ENCODE results near the gene AIPL1.

Gene AIPL1

DNA sequence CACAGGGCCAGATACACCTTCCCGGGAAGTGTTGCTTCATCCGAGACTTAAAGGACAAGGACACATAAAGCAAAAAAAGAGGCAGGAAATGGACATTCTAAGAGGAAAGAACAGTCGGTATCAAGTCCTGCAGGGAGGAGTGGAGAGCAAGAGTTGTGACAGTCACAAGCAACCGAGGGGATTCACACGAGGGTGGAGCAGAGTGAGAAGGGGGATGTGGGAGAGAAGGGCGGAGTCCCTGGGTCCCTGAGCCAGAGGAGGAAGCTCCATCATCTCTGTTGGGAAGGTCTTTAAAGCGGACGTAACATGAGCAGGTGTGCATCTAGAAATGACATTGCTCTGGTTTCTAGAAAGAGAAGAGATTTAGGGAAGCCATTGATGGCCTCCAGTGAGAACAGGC lies 47.1 kb downstream of the AIPL1 start:
- no peaks in the 10 kb centered on the region for H3K36me3 ChIP-seq
- H3K27me3 ChIP-seq = peaks cover 0 to 8% of the 10 kb centered on the region in 2 donors
- no peaks in the 10 kb centered on the region for H3K4me1 ChIP-seq
- H3K9me3 ChIP-seq = peaks cover 0 to 4% (median 0%) of the 10 kb centered on the region in 3 donors
- no peak overlapping the region for H3K4me3 ChIP-seq
- DNase-seq = peak in 1 of 2 donors; percentile 15
- no peak overlapping the region for H3K27ac ChIP-seq
- intact Hi-C loops (cut with DNase I; ENCODE audit: low total_unique reads) = no loop called here
- TF ChIP-seq, protein P1, sequence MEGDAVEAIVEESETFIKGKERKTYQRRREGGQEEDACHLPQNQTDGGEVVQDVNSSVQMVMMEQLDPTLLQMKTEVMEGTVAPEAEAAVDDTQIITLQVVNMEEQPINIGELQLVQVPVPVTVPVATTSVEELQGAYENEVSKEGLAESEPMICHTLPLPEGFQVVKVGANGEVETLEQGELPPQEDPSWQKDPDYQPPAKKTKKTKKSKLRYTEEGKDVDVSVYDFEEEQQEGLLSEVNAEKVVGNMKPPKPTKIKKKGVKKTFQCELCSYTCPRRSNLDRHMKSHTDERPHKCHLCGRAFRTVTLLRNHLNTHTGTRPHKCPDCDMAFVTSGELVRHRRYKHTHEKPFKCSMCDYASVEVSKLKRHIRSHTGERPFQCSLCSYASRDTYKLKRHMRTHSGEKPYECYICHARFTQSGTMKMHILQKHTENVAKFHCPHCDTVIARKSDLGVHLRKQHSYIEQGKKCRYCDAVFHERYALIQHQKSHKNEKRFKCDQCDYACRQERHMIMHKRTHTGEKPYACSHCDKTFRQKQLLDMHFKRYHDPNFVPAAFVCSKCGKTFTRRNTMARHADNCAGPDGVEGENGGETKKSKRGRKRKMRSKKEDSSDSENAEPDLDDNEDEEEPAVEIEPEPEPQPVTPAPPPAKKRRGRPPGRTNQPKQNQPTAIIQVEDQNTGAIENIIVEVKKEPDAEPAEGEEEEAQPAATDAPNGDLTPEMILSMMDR (IDR thresholded peaks at IDR 0.05) = no peak

DNA sequence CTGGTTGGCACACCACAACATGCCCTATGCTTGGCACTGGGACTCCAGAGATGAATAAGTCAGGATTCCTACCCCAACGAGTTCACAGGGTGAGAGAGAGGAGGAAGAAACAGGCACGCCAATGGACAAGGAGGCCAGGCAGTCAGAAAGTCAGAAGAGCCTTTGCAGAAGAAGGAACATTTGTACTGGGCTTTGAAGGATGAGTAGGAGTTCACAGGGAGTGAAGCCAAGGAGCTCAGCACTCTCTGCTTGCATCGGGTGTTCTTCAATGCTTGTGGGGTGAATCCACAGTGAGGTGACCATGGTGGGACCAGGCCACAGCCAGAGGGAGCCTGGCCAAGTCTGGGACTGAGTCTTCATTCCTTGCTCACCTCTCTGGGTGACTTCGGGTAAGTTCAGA lies 47.5 kb downstream of the AIPL1 start:
- peak in 1 of 2 donors; percentile 32 for DNase-seq
- H3K9me3 ChIP-seq = peaks cover 0 to 4% (median 0%) of the 10 kb centered on the region in 3 donors
- no peak overlapping the region for H3K4me3 ChIP-seq
- TF ChIP-seq, protein P1 (IDR thresholded peaks at IDR 0.05) = no peak
- intact Hi-C loops (cut with DNase I; ENCODE audit: low total_unique reads) = no loop called here
- H3K27me3 ChIP-seq = peaks cover 0 to 9% of the 10 kb centered on the region in 2 donors
- no peak overlapping the region for H3K27ac ChIP-seq
- H3K36me3 ChIP-seq = no peaks in the 10 kb centered on the region
- no peaks in the 10 kb centered on the region for H3K4me1 ChIP-seq

DNA sequence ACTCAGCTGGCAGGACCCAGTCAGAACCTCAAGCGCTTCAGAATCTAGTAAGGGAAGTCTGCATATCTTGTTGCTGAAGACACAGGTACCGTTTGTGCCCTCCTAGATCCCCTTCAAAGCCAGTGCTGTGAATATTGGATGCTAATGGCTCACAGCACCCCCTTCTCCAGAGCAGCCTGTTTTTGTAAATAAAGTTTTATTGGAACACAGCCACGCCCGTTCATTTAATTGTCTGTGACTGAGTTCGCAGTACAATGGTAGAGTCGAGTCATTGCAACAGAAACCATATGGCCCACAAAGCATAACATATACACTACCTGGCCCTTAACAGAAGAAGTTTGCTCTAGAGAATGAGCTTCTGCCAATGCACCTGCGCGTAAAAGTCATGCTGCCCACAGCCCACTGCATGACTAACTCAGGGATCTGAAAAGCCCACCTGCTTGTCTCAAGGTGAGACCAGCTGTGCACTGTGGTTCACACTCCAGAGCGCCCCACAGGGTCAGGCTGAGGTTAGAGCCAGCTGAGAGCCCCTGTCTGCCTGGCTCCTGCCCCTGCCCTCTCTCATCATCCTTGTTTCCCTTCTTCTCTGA lies 48.8 kb downstream of the AIPL1 start:
- Histone ChIP-seq H3K9me3 (no peaks in the 10 kb centered on the region), H3K4me1 (no peaks in the 10 kb centered on the region), H3K27ac (no peak overlapping the region), H3K36me3 (no peaks in the 10 kb centered on the region), H3K27me3 (peaks cover 0 to 10% of the 10 kb centered on the region in 2 donors), H3K4me3 (no peak overlapping the region)
- DNase-seq = peak in 1 of 2 donors; percentile 25
- TF ChIP-seq, protein P1 (IDR thresholded peaks at IDR 0.05) = no peak
- intact Hi-C loops (cut with DNase I; ENCODE audit: low total_unique reads) = no loop called here

DNA sequence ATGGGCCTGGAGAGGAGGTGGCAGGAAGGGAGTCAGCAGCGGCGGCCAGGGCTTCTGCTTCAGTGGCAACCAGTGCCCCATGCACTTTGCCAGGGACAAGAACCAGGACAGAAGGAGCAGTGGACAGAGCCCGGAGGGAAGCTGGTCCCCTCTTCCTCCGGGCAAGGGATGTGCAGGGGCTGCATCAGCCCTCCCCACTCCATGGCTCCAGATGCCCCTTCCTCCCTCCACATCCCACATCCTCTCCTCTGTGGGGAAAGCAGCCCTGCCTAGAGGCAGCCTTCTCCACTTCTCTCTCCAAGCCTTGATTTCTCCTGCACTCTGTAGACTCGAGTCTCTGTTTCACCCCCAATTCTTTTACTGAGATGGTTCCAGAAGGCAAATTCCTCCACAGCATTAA lies 50.4 kb downstream of the AIPL1 start:
- intact Hi-C loops (cut with DNase I; ENCODE audit: low total_unique reads) = no loop called here
- no peak overlapping the region for H3K4me3 ChIP-seq
- no peaks in the 10 kb centered on the region for H3K36me3 ChIP-seq
- TF ChIP-seq, protein P1 (IDR thresholded peaks at IDR 0.05) = no peak
- no peaks in the 10 kb centered on the region for H3K9me3 ChIP-seq
- no peak overlapping the region for H3K27ac ChIP-seq
- peaks cover 0 to 10% of the 10 kb centered on the region in 2 donors for H3K27me3 ChIP-seq
- no peak for DNase-seq
- H3K4me1 ChIP-seq = no peaks in the 10 kb centered on the region

DNA sequence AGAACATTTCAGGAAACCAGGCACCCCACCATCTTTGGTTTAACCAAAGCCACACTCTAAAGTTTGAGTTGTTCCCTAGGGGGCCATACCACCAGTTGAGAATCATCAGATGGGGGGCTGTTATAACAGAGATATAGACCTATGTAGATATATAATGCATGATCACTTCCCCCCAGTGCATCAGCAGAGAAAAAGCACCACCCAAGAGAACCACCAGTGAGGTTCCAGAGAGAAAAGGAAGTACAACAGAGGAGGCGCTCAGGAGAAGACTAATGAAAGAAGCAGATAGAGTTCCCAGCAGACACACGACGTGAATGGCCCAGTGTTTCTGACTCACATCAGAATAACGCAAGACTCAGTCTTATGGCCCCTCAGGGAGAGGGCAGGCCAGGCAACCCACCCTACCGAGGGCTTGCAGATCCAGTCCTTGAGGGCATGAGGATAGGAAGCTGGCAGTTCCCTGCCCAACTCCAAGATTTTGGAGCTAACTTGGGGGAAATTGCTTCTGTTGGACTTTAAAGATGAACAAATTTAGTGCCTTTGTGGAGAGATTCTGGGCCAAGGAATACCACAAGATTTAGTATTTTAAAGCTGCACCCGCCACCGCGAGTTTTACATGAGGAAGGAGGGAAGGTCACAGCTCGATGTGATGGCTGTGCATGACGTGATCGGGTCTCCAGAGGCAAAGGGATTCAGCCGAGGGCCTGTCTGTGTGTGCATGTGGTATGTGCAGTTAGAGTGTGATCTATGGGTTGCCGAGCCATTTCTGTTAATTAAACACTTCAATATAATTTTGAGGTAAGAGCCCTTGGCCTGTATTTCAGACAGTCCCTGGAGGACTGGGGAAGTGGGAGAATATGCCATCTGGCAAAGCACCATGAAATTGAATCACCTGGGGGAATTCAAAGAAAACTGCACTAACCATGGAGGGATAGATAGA lies 53.1 kb downstream of the AIPL1 start:
- TF ChIP-seq, protein P1 (IDR thresholded peaks at IDR 0.05) = no peak
- Histone ChIP-seq H3K27me3 (peaks cover 0 to 17% of the 10 kb centered on the region in 2 donors), H3K27ac (no peak overlapping the region), H3K4me1 (no peaks in the 10 kb centered on the region), H3K36me3 (no peaks in the 10 kb centered on the region), H3K4me3 (no peak overlapping the region), H3K9me3 (peaks cover 0 to 3% (median 0%) of the 10 kb centered on the region in 3 donors)
- intact Hi-C loops (cut with DNase I; ENCODE audit: low total_unique reads) = no loop called here
- DNase-seq = no peak
